Measurements from ENCODE around the gene COL5A1.

The COL5A1 gene

GRCh38 chr9:134678666-134679443, 37.3 kb downstream of the COL5A1 start:
- no peak for TF ChIP-seq CTCF (IDR thresholded peaks at IDR 0.05; ENCODE audit: insufficient read depth, low read depth, low read length, missing control alignments)
- H3K4me3 ChIP-seq (ENCODE audit: low read length): no peak overlapping the region
- DNase-seq (ENCODE audit: low read depth): no peak

- TF ChIP-seq CTCF (IDR thresholded peaks at IDR 0.05; ENCODE audit: insufficient read depth, low read depth, low read length, missing control alignments): no peak
- DNase-seq (ENCODE audit: low read depth): no peak
- H3K4me3 ChIP-seq (ENCODE audit: low read length): no peak overlapping the region
These were observed 38.2 kb downstream of the COL5A1 start for GRCh38 chr9:134679616-134680392.

GRCh38 chr9:134680393-134681060, 38.9 kb downstream of the COL5A1 start:
- H3K4me3 ChIP-seq (ENCODE audit: low read length): no peak overlapping the region
- DNase-seq (ENCODE audit: low read depth): no peak
- no peak for TF ChIP-seq CTCF (IDR thresholded peaks at IDR 0.05; ENCODE audit: insufficient read depth, low read depth, low read length, missing control alignments)

GRCh38 chr9:134681061-134681661, 39.6 kb downstream of the COL5A1 start:
- no peak overlapping the region for H3K4me3 ChIP-seq (ENCODE audit: low read length)
- no peak for TF ChIP-seq CTCF (IDR thresholded peaks at IDR 0.05; ENCODE audit: insufficient read depth, low read depth, low read length, missing control alignments)
- DNase-seq (ENCODE audit: low read depth): no peak

- H3K4me3 ChIP-seq (ENCODE audit: low read length): no peak overlapping the region
- TF ChIP-seq CTCF (IDR thresholded peaks at IDR 0.05; ENCODE audit: insufficient read depth, low read depth, low read length, missing control alignments): no peak
- DNase-seq (ENCODE audit: low read depth): no peak
These were observed 40.4 kb downstream of the COL5A1 start for GRCh38 chr9:134682026-134682425.

- no peak for TF ChIP-seq CTCF (IDR thresholded peaks at IDR 0.05; ENCODE audit: insufficient read depth, low read depth, low read length, missing control alignments)
- no peak for DNase-seq (ENCODE audit: low read depth)
- H3K4me3 ChIP-seq (ENCODE audit: low read length): no peak overlapping the region
These were observed 41.2 kb downstream of the COL5A1 start for GRCh38 chr9:134682651-134683364.
